Effector memory CD4-positive, alpha-beta T cell (primary cell): ENCODE data around the gene CDKAL1.
"Not testable (repeated sequence)": the region's sequence is repeated elsewhere in the genome, so short reads cannot be mapped to it uniquely, and the experiment has no call there.

Source experiments
- DNase-seq, 3 donors: peaks; one replicate each; pipeline ENCODE4 v3.0.0-alpha.2; 2020
- H3K27ac ChIP-seq: 2 replicates; pipeline ENCODE4 v1.7.0; 2013; ENCODE audit warnings: mild to moderate bottlenecking, low read length, moderate library complexity; ENCODE audit not compliant: insufficient read depth, poor library complexity, severe bottlenecking
- H3K27me3 ChIP-seq: replicated peaks from 2 replicates; pipeline ENCODE4 v1.7.0; 2013; ENCODE audit warnings: mild to moderate bottlenecking, low read length; ENCODE audit not compliant: insufficient read depth, control insufficient read depth, poor library complexity, severe bottlenecking
- H3K36me3 ChIP-seq: 2 replicates; pipeline ENCODE4 v1.7.0; 2013; ENCODE audit warnings: mild to moderate bottlenecking, low read length, moderate library complexity; ENCODE audit not compliant: control insufficient read depth, insufficient read depth
- H3K4me1 ChIP-seq: 2 replicates; pipeline ENCODE4 v1.7.0; 2013; ENCODE audit warnings: low read length, mild to moderate bottlenecking; ENCODE audit not compliant: control insufficient read depth, insufficient read depth, poor library complexity, severe bottlenecking
- H3K4me3 ChIP-seq: 2 replicates; pipeline ENCODE4 v1.7.0; 2013; ENCODE audit warnings: low read length, low read depth, mild to moderate bottlenecking; ENCODE audit not compliant: insufficient read depth, poor library complexity, severe bottlenecking
- H3K9me3 ChIP-seq: 2 replicates; pipeline ENCODE4 v1.7.0; 2013; ENCODE audit warnings: mild to moderate bottlenecking, low read length, moderate library complexity; ENCODE audit not compliant: control insufficient read depth

Gene CDKAL1

DNA sequence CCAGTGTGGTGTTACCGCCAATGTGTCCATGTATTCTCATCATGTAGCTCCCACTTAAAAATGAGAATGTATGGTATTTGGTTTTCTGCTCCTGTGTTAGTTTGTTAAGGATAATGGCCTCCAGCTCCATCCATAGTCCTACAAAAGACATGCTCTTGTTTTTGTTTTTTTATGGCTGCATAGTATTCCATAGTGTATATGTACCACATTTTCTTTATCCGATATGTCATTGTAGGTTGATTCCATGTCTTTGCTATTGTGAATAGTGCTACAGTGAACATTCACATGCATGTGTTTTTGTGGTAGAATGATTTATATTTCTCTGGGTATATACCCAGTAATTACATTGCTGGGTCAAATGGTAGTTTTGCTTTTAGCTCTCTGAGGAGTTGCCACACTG is 207.2 kb downstream of the CDKAL1 start:
- H3K4me3 ChIP-seq: no peak overlapping the region
- no peaks in the 10 kb centered on the region for H3K27me3 ChIP-seq
- no peak for DNase-seq

DNA sequence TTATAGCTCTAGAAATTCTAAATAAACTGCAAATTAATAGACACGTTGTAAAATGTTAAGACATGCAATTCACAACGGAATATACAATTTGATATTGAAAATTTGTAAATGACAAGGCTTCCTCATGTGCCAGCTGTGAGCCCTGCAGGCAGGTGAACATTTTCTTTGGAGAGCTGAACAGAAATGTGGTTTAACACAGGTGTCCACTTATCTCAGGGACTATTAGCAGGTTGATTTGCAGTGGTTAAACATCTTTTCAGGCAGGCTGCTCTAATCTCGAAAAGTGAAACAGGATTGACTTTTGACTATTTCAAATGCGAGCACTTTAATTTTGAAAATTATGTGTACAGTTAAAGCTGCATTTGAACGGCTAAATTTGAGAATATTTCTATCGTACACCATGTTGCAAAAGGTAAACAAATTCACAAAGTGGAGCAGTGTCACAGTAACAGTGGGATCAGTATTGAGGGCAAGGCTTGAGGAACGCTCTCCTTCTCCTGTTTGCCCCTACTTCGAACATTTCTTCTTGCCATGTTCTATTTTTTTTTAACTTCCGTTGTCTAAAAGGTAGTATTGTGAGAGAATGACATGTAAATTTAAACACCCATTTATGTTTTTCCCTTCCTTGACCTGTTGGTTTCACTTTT is 210.8 kb downstream of the CDKAL1 start:
- H3K36me3 ChIP-seq: peaks cover under 1% of the 10 kb centered on the region

More for the DNA sequence above, 207.2 kb downstream of the CDKAL1 start:
- Histone ChIP-seq H3K36me3 (peaks cover 9% of the 10 kb centered on the region), H3K4me1 (no peaks in the 10 kb centered on the region), H3K27ac (no peak overlapping the region), H3K9me3 (no peaks in the 10 kb centered on the region)

DNA sequence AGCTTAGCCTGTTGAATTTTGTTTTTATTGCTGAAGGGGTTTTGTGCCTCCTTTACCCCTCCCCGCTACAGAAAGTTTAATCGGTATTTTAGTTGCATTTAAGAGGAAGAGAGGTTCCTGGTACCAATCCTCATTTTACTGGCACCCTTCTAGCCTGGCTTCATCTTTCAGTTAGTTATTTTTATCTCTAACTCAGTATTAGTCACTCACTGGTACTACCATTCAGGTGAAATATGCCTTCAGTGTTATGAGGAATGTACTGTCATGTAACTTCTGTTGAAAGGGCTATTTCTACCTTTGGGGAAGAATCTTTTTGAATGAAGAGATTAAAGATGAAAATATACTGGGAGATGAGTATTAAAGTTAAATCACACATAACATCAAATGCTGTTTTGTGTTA is 211.8 kb downstream of the CDKAL1 start:
- Histone ChIP-seq H3K9me3 (no peaks in the 10 kb centered on the region), H3K4me3 (no peak overlapping the region), H3K27me3 (no peaks in the 10 kb centered on the region), H3K27ac (no peak overlapping the region), H3K4me1 (no peaks in the 10 kb centered on the region), H3K36me3 (no peaks in the 10 kb centered on the region)
- no peak for DNase-seq

More for the DNA sequence above, 210.8 kb downstream of the CDKAL1 start:
- Histone ChIP-seq H3K9me3 (no peaks in the 10 kb centered on the region), H3K27me3 (no peaks in the 10 kb centered on the region), H3K27ac (no peak overlapping the region), H3K4me3 (no peak overlapping the region), H3K4me1 (no peaks in the 10 kb centered on the region)
- DNase-seq: no peak

DNA sequence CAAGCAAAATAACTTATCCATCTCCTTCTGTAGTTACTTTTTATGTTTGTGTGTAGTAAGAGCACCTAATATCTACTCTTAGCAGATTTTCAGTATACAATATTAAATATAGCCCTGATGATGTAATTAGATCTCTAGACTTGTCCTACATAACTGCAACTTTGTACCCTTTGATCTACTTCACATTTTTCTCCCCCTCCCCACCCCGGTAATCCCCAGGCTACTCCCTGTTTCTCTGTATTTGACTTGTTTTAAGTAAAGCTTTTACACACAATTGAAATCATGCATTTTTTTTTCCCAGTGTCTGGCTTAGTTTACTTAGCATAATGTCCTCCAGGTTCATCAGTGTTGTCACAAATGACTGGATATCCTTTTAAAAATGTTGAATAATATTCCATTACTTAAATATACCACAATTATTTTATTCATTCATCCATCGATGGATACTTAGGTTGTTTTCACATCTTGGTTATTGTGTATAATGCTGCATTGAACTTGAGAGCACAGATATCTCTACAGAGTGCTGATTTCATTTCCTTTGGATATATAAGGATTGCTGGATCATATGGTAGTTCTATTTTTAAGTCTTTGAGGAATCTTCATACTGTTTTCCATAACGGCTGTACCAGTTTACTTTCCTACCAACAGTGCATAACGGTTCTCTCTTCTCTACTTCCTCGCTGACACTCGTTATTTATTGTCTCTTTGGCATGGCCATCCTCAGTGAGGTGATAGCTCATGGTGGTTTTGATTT is 212.7 kb downstream of the CDKAL1 start:
- no peaks in the 10 kb centered on the region for H3K4me1 ChIP-seq
- DNase-seq: no peak
- H3K27me3 ChIP-seq: no peaks in the 10 kb centered on the region
- no peak overlapping the region for H3K4me3 ChIP-seq
- H3K27ac ChIP-seq: no peak overlapping the region
- no peaks in the 10 kb centered on the region for H3K36me3 ChIP-seq
- H3K9me3 ChIP-seq: no peaks in the 10 kb centered on the region

GRCh38 chr6:20747991-20748390 is 213.7 kb downstream of the CDKAL1 start:
- DNase-seq: no peak
- Histone ChIP-seq H3K27ac (no peak overlapping the region), H3K4me1 (no peaks in the 10 kb centered on the region), H3K36me3 (no peaks in the 10 kb centered on the region), H3K9me3 (no peaks in the 10 kb centered on the region), H3K4me3 (no peak overlapping the region), H3K27me3 (no peaks in the 10 kb centered on the region)

GRCh38 chr6:20751293-20751935 is 217.2 kb downstream of the CDKAL1 start:
- H3K9me3 ChIP-seq: no peaks in the 10 kb centered on the region
- H3K27me3 ChIP-seq: no peaks in the 10 kb centered on the region
- no peak for DNase-seq
- H3K36me3 ChIP-seq: no peaks in the 10 kb centered on the region
- H3K4me1 ChIP-seq: no peaks in the 10 kb centered on the region
- H3K4me3 ChIP-seq: no peak overlapping the region
- H3K27ac ChIP-seq: no peak overlapping the region

- H3K27ac ChIP-seq: no peak overlapping the region
- no peaks in the 10 kb centered on the region for H3K36me3 ChIP-seq
- no peaks in the 10 kb centered on the region for H3K4me1 ChIP-seq
- no peaks in the 10 kb centered on the region for H3K9me3 ChIP-seq
- DNase-seq: no peak
- H3K27me3 ChIP-seq: no peaks in the 10 kb centered on the region
- H3K4me3 ChIP-seq: no peak overlapping the region
Observed at GRCh38 chr6:20755631-20756030, 221.4 kb downstream of the CDKAL1 start.

GRCh38 chr6:20756584-20757147 is 222.4 kb downstream of the CDKAL1 start:
- H3K4me3 ChIP-seq, H3K36me3 ChIP-seq, H3K27ac ChIP-seq, DNase-seq, H3K4me1 ChIP-seq, H3K9me3 ChIP-seq, H3K27me3 ChIP-seq: not testable (repeated sequence)

DNA sequence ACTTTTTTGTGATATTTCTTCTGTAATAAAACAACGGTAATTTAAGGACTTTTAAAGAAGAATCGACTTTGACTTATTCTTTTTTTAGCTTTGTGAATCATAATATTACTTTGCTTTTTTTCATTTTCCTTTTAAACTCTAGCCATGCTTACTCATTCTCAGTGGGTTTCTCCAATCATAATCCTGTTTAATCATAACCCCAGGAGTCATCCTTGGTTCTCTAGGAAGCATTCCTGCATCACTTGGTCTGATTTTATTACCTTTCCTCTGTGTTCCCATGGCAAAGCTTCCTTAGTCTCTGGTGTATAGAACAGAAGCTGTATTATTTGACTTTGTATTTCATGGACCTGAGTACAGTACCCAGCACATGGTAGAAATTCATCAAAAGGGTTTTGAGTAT is 223.5 kb downstream of the CDKAL1 start:
- H3K27ac ChIP-seq: no peak overlapping the region
- H3K27me3 ChIP-seq: no peaks in the 10 kb centered on the region
- no peaks in the 10 kb centered on the region for H3K4me1 ChIP-seq
- no peak for DNase-seq
- H3K9me3 ChIP-seq: no peaks in the 10 kb centered on the region
- H3K4me3 ChIP-seq: no peak overlapping the region
- no peaks in the 10 kb centered on the region for H3K36me3 ChIP-seq

DNA sequence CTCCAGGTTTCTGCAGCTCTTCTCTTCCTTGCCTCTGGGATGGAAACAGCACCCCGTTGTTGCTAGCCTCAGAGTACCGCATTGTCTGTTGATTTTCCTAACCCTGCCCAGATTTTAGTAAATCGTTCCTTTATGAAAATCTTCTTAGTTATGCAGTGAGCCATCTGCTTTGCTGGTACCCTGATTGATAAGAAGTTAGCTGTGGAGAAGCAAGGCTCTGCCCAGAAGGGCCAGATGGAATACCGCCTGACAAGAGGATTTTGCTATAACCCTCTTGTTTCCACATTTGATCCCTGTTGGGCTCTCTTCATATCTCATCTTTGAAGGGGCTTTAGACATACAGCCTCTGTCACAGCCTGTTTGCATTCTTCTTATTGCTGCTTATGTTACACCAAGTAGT is 229.0 kb downstream of the CDKAL1 start:
- DNase-seq: no peak
- Histone ChIP-seq H3K9me3 (no peaks in the 10 kb centered on the region), H3K4me3 (no peak overlapping the region), H3K27ac (no peak overlapping the region), H3K36me3 (no peaks in the 10 kb centered on the region), H3K27me3 (no peaks in the 10 kb centered on the region), H3K4me1 (no peaks in the 10 kb centered on the region)
